SK-N-MC (cell line): Measurements from ENCODE around the gene QSOX2.

Experiments used
- DNase-seq: peaks from one replicate; pipeline ENCODE4 v3.0.0-alpha.2; 2011; ENCODE audit warnings: low read depth, low spot score
- H3K27ac ChIP-seq: fragments of 200-600 bp; sonication (generic); 2 replicates; pipeline ENCODE4 v1.5.1; 2016; ENCODE audit warnings: mixed run types
- H3K36me3 ChIP-seq: fragments of 200-600 bp; sonication (generic); 2 replicates; pipeline ENCODE4 v1.6.1; 2017; ENCODE audit warnings: antibody characterized with exemption, low read length, mixed read lengths; ENCODE audit not compliant: insufficient read depth
- H3K4me3 ChIP-seq: fragments of 200-600 bp; sonication (generic); 2 replicates; pipeline ENCODE4 v1.5.1; 2016
- H3K9ac ChIP-seq: fragments of 200-600 bp; sonication (generic); 2 replicates; pipeline ENCODE4 v1.8.0; 2017; ENCODE audit warnings: mixed run types, mixed read lengths; ENCODE audit not compliant: insufficient read length
- H3K9me3 ChIP-seq: fragments of 200-600 bp; sonication (generic); 2 replicates; pipeline ENCODE4 v1.6.1; 2017; ENCODE audit warnings: low read depth, mild to moderate bottlenecking, antibody characterized with exemption, low read length, moderate library complexity, mixed read lengths
- EZH2 ChIP-seq: fragments of 200-600 bp; sonication (generic); IDR thresholded peaks from one replicate; pipeline ENCODE4 v1.6.1; 2017; ENCODE audit warnings: antibody characterized with exemption
- FOXP2 ChIP-seq: optimal IDR thresholded peaks from 2 replicates; pipeline ENCODE3; 2011; ENCODE audit warnings: mild to moderate bottlenecking, moderate library complexity; ENCODE audit not compliant: insufficient read depth; ENCODE audit errors: extremely low read length, control extremely low read depth
- POLR2AphosphoS5 ChIP-seq: IDR thresholded peaks from 2 replicates; pipeline ENCODE4 v1.6.1; 2012; ENCODE audit warnings: mild to moderate bottlenecking, low read depth, low read length, borderline replicate concordance

QSOX2 gene

DNA sequence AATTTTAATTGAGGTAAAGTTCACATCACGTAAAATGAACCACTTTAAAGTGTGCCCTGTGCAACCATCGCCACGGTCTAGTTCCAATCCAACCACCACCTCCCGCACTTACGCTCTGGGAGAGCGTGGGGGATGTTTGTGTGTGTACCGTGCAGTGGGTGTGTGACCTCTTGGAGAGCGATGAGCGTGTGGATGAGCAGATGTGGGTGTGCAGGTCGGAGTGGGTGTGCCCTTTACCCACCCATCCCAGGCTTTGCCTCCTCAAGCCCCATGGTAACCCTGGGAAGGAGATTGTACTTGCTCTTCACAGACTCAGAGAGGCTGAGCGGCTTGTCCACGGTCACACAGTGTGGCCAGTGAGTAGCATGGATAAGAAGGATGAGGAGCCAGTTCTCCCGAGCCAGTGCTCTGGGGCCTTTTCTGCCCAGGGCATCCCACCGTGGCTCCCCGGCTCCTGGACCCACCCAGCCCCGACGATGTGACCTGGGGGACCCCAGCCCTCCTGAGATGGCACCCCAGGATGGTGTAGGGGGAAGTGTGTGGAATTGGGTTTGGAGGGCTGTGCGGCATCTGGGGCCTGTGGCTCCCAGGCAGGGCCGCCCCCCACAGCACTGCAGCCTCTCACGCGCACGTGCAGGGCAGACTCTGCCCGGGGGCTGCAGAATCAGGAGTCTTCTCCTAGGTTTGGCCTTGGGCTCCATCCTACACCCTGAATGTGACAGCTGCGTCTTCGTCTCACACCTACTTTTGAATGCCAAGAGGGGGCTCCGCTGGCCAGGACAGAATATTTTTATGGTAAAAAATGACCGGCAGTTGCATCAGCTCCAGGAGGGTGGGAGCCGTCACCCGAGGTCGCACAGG, 54.3 kb downstream of the QSOX2 start:
- Histone ChIP-seq H3K9me3 (no peaks in the 10 kb centered on the region), H3K36me3 (no peaks in the 10 kb centered on the region), H3K9ac (peak overlapping the region; percentile 83), H3K4me3 (0 out of 2 replicates have a peak overlapping the region, but pooled peaks have one; percentile 74), H3K27ac (peak overlapping the region; percentile 94)
- no peak for DNase-seq
- TF ChIP-seq POLR2AphosphoS5, result no peak
- no peak for TF ChIP-seq EZH2

GRCh38 chr9:136190656-136191055, 55.0 kb downstream of the QSOX2 start:
- DNase-seq, result no peak
- H3K9me3 ChIP-seq, result no peaks in the 10 kb centered on the region
- no peak overlapping the region for H3K9ac ChIP-seq
- H3K4me3 ChIP-seq, result no peak overlapping the region
- TF ChIP-seq FOXP2, result no peak
- no peak for TF ChIP-seq POLR2AphosphoS5
- no peak for TF ChIP-seq EZH2
- peak overlapping the region; percentile 87 for H3K27ac ChIP-seq
- no peaks in the 10 kb centered on the region for H3K36me3 ChIP-seq

- H3K36me3 ChIP-seq, result no peaks in the 10 kb centered on the region
- H3K4me3 ChIP-seq, result no peak overlapping the region
- H3K27ac ChIP-seq, result peak overlapping the region; percentile 87
- no peak overlapping the region for H3K9ac ChIP-seq
- no peak for DNase-seq
- no peaks in the 10 kb centered on the region for H3K9me3 ChIP-seq
- TF ChIP-seq EZH2 (no peak), FOXP2 (no peak), POLR2AphosphoS5 (no peak)
Measured at GRCh38 chr9:136190237-136190601, 55.4 kb downstream of the QSOX2 start.

DNA sequence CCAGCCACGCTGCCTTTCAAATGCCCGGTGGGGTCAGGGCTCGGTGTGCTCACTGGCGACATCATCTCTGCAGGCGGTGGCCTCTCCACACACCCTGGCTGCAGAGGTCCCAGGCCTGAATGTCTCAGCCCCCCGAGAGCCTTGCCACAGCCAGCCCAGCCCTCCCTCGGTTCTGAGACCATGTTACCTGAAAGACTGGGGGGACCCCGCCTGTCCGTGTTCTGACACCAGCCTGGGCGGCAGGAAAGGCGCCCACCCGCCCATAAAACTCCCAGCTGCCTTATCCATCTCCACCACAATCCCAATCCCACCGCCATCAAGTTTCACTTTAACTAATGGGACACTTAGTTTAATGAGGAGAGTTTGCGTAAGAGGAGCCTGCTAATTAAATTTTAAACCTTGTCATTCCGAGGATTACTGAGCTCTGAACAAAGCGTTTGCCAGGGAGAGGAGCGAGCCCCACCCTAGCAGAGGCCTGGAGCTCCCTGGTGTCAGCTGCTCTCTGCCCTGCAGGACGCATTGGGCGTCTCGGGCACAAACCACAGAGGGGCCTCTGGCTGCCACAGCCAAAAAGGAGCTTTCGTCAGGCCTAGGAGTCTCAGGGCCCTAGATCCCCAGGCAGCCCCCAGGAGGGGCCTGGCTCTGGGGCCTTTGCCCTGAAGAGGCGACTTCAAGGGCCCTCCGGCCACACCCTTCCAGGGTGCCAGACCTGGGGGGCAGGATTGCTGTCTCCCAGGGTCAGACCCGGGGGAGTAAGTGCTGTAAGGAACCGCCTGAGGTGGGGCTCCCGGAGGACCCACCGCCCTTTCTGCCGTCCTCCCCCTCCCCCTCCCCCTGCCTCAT, 56.0 kb downstream of the QSOX2 start:
- no peak for TF ChIP-seq FOXP2
- TF ChIP-seq POLR2AphosphoS5, result no peak
- no peak for TF ChIP-seq EZH2
- 0 out of 2 replicates have a peak overlapping the region, but pooled peaks have one; percentile 22 for H3K4me3 ChIP-seq
- peak overlapping the region; percentile 46 for H3K9ac ChIP-seq
- H3K36me3 ChIP-seq, result no peaks in the 10 kb centered on the region
- DNase-seq, result no peak
- H3K27ac ChIP-seq, result peak overlapping the region; percentile 87
- H3K9me3 ChIP-seq, result no peaks in the 10 kb centered on the region

DNA sequence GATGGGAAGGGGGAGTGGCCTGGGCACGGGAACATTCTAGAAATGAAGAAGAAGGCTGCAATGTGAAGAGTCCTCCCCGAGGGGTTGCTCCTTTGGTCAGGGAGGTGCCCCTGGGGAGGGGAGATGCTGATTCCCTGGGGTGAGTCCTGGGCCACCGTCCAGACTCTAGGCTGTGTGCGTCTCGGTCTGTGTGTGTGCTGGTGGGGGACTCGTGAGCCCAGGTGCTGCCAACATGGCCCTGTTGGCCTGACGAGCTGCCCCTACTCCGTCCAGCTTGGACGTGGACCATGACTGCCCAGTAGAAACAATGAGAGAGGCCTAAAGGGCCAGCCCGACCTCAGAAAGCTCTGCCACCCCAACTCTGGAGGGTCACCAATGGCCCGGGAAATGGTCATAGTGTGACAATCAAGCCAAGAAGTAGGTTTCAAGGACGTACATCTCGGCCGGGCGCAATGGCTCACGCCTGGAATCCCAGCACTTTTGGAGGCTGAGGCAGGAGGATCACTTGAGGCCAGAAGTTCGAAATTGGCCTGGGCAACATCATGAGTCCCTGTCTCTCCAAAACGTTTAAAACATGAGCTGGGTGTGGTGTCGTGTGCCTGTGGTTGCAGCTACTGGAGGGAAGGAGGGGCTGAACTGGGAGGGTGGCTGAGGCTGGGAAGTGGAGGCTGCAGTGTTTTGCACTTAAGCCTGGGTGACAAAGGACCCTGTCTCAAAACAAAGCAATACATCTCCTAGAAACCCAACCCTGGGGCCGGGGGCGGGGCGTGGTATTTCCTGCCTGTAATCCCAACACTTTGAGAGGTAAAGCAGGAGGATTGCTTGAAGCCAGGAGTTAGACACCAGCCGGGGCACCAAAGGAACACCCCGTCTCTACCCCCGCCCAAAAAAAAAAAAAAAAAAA, 57.7 kb downstream of the QSOX2 start:
- H3K9me3 ChIP-seq, result no peaks in the 10 kb centered on the region
- H3K36me3 ChIP-seq, result no peaks in the 10 kb centered on the region
- H3K27ac ChIP-seq, result peak overlapping the region; percentile 21; the same call in 1 of the 2 replicates
- no peak overlapping the region for H3K9ac ChIP-seq
- DNase-seq, result no peak
- H3K4me3 ChIP-seq, result no peak overlapping the region
- TF ChIP-seq POLR2AphosphoS5 (no peak), EZH2 (no peak), FOXP2 (no peak)

GRCh38 chr9:136187197-136187596, 58.4 kb downstream of the QSOX2 start:
- Histone ChIP-seq H3K27ac (peak overlapping the region; percentile 36; the same call in 1 of the 2 replicates), H3K9ac (no peak overlapping the region), H3K36me3 (no peaks in the 10 kb centered on the region), H3K4me3 (no peak overlapping the region), H3K9me3 (no peaks in the 10 kb centered on the region)
- TF ChIP-seq POLR2AphosphoS5, result no peak
- TF ChIP-seq EZH2, result no peak
- TF ChIP-seq FOXP2, result no peak
- DNase-seq, result no peak

DNA sequence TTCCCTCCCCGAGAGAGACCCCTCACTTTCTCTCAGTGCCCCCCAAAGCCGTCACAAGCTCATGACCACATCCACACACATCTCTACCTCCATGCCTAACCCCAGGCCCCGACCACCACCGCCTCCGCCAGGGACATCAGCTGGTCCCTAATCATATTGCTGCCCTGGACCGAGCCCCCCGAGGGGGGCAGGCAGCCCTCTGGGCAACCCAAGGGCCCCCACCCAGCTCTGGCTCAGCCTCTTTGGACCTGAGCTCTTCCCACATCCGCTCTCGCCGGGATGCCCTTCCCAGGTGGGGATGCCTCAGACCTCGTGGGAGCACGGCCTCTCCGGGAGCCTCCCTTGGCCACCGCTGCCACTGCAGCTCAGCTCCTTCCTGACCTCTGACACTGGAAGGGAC, 59.2 kb downstream of the QSOX2 start:
- no peak for TF ChIP-seq FOXP2
- TF ChIP-seq EZH2, result no peak
- no peak for TF ChIP-seq POLR2AphosphoS5
- DNase-seq, result no peak
- Histone ChIP-seq H3K36me3 (no peaks in the 10 kb centered on the region), H3K27ac (no peak overlapping the region), H3K9ac (no peak overlapping the region), H3K4me3 (no peak overlapping the region), H3K9me3 (no peaks in the 10 kb centered on the region)
